AG20443 (cell line): ENCODE measurements around the gene SOX10.

Experiments
- DNase-seq: peaks from one replicate; pipeline ENCODE4 v3.0.0; 2012; ENCODE audit warnings: low spot score, mixed read lengths

Gene SOX10

GRCh38 chr22:38016182-38017151 is 32.1 kb upstream of the SOX10 start:
- peak; percentile 67 for DNase-seq

GRCh38 chr22:38014083-38014482 is 29.7 kb upstream of the SOX10 start:
- no peak for DNase-seq

DNA sequence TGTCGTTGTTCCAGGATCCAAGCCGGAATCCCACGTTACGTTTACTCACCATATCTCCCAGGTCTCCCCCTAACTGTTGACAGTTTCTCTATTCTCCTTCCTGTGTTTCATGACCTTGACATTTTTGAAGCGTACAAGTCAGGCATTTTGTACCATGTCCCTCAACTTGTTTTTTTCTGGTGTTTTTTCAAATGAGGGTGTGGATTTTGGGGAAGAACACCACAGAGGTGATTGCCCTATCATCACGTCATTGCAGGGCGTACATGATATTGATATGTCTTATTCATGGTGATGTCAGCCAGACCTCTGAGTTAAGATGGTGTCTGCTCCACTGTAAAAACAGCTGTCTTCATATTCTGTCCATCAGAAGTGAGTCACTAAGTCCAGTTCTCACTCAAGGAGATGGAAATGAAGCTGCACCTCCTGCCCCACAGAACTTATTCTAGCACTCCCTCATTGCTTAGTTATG is 28.3 kb upstream of the SOX10 start:
- no peak for DNase-seq

DNA sequence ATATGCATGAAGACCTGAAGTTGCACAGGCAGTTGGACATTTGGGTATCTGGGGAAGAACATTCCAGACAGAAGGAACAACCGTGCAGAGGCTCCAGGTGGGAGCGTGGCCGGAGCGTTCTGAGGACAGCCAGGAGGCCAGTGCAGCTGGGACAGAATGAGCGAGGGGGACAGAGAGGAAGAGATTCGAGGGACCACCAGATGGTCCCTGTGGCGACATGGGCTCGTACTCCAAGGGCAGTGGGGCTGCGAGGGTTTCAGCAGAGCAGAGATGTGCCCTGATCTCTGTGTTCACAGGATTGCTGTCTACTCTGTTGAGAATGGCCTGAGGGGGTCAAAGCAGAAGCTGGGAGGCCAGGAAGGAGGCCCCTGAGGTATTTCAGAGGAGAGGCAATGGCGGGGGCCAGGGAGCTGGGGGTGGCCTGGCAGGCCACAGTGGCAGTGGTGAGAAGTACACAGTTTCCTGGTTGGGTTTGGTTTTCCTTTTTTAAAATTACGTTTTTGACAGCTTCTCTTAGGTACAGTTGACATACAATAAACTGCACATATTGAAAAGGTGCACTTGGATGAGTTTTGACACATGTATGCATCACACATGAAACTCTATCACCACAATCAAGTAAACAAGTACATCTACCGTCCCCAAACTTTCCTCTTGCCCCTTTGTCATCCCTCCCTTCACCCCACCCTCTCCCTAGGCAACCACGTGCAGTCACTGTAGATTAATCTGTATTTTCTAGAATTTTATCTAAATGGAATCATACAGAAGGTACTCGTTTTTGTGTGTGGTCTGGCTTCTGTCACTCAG is 24.8 kb upstream of the SOX10 start:
- DNase-seq, result no peak

DNA sequence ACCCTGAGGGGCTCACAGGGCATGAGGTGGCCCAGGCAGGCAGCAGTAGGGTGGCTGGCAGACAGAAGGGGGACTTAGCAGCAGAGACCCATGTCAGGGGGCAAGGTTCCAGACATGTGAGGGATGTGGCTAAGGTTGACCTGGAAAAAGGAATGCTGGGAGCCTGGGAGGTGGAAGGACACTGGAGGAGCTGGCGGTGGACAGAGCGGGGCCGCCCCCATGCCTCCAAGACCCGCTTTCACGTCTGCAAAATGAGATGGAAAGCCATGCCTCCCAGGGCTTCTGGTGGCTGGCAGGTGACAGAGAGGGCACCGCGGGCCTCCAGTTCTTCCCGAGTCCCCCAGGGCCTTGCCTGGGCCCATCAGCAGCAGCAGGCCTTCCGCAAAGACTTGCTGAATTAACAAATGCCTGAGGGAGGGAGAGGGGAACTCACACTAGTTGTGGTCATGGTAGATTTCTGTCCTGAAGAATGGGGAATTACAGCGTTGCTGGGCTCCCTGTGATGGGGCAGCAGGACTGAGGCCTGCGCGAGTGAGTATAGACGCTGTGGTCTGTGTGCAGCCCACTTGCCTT is 23.1 kb upstream of the SOX10 start:
- DNase-seq, result no peak

DNA sequence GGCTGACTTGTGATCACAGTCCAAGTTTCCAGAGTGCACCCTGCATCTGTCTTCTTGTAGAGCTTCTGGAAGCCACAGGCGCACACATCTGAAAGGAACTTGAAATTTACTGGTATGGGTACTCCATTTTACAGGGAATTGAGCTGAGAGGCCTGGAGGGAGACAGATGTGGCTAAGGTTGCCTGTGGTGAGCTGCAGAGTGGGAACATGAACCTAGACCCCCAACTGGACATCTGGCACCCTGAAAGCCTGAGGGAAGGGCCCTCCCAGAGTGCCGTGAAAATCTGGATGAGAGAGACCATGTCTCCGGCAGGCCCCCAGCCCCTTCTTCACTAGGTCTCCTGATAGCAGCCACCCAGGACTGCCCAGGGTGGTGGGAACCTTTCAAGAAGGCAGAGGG is 22.6 kb upstream of the SOX10 start:
- DNase-seq, result no peak

DNA sequence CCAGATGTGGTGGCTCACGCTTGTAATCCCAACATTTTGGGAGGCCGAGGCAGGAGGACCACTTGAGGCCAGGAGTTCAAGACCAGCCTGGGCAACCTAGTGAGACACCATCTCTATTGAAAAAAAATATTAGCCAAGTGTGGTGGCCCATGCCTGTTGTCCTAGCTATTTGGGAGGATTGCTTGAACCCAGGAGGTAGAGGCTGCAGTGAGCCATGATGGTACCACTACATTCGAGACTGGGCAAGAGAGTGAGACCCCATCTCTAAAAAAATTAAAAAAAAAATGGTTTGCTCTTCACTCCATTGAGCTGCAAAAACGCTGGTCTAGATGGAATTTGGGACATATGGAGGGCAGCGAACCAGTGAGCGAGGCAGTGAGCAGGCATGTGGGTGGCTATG is 21.6 kb upstream of the SOX10 start:
- no peak for DNase-seq

DNA sequence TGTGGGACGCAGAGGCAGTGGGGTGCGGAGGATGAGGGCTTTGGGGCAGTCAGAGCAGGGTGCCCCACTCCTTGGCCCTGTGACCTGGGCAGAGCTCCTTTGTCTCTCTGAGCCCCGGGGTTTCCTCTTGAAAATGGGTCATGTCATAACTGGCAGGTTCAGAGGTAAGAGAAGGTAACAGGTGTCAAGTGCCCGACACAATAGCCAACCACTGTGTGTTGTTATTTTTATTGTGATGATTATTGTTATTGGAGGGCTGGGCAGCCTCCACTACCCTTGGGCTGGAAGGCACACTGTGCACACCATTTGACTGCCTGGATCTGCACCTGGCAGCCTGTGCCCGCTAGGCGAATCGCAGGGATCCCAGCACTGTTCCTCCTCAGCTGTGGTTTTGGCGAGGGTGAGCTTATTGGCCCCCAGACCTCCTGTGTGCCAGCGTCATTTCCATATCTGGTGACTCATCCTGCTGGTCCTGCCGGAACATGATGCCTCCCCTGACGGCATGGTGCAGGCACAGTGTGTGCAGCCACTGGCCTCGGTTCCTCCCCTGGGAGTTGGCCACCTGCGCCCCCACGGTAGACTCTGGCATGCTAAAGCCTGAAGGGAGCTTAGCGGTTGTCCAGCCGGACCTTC is 15.4 kb upstream of the SOX10 start:
- peak; percentile 68 for DNase-seq

DNA sequence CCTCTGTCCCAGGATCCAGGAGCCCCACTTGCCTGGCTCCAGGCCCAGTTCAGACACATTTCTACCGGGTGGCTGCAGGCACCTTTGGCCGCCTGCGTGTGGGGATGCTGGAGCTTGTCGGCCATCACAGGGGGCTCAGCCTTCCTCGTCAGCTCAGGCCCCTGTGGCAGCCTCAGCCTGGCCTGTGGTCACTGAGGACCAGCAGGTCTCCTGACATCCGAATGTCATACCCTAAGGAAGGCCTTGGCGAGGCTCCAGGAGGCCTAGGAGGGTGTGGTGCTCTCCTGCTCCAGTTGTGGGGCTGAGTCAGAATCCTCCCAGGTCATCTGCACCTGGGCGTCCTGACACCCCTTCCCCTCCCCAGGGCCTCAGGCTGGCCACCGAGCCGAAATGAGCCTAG is 14.9 kb upstream of the SOX10 start:
- no peak for DNase-seq

GRCh38 chr22:37998543-37998942 is 14.2 kb upstream of the SOX10 start:
- DNase-seq, result no peak

GRCh38 chr22:37996515-37997246 is 12.3 kb upstream of the SOX10 start:
- no peak for DNase-seq

- DNase-seq, result no peak
These were observed 11.7 kb upstream of the SOX10 start for GRCh38 chr22:37996079-37996478.

GRCh38 chr22:37995460-37995859 is 11.1 kb upstream of the SOX10 start:
- DNase-seq, result no peak

DNA sequence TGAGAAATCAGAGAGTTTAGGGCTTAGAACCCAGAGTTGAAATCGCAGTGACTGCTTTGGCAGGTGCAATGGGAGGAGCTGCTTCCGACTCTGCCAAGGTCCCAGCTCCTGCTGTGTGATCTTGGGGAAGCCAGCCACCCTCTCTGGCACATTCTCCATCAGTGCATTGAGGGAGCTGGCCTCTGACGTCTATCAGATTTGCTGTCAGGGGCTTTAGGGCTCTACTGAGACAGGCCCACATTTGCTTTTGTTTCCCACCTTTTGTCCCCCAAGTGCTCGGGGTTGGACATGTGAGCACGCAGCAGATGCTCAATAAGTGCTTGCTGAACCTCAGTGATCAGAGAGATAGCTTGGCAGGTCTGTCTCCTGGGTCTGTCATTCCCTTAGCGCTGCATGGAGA is 10.6 kb upstream of the SOX10 start:
- DNase-seq, result no peak

DNA sequence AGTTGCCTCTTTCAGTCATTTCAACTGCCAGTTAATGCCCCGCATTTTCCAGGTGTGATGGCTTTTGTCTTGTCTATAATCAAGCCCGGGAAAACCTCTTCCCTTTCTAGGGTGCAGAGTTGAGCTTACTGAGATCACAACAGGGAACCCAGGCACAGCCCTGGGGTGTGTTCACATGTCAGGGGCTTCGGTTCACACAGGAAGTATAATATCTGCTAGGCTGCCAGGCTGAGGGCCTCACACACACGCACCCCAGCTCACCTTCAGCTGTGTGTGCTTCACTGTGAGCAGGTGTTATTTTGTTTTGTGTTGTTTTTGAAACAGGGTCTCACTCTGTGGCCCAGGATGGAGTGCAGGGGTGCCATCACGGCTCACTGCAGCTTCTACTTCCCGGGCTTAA is 9.7 kb upstream of the SOX10 start:
- DNase-seq, result no peak

DNA sequence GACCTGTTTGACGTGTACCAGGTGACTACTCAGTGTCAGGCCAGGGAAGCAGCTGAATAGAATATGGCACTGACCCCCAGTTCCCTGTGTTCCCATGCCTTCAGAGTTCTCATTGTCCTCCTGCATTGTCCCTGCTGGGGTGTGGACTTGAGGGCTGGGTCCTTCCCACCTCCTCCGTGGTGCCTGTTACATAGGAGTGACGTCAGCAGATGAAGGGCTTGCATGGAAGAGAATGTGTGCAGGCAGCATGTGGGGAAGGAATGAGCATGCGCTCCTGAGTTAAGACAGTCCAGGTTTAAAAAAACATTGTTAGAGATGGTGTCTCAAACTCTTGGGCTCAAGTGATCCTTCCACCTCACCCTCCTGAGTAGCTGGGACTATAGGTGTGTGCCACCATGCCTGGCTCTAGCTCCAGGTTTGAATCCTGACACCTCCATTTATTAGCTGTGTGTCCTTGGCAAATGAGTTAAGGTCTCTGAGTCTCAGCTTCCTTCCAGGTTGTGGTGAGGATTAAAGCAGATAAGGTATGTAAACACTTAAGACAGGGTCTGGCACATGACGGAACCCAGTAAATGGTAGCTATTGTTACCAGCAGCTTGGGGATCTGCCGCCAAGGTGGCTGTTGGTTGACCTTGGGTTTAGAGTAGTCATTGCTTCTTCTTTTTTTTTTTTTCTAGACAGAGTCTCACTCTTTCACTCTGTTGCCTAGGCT is 7.5 kb upstream of the SOX10 start:
- no peak for DNase-seq

DNA sequence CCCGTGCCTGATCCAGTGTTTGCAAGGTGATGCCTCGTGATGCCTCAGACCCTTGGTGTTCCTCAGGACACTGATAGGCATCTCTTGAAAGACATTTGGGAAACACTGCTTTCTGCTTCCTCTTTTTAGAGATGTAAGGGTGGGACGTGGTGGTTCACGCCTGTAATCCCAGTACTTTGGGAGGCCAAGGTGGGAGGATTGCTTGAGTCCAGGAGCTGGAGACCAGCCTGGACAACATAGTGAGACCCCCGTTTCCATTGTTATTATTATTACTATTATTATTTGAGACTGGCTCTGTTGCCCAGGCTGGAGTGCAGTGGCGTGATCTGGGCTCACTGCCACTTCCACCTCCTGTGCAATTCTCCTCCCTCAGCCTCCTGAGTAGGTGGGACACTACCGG is 6.5 kb upstream of the SOX10 start:
- no peak for DNase-seq

DNA sequence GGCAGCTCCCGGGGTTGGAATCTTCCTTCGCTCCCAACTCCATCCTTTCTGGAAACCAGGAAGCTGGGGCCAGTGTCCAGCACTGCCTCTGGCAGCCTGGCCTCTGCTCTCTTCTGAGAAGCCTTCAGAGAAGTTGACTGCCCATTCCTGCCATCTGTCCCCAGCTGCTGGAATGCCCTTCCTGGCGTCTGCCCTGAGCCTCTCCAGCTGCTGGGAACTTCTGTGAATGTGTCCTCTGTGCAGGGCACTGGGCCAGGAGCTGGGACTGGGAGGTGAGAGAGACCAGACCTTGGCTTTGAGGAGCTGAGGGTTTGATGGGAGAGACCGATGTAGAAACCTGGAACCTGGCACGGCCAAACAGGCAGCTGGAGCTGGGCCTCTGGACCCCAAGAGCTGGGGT is 5.9 kb upstream of the SOX10 start:
- DNase-seq, result no peak

DNA sequence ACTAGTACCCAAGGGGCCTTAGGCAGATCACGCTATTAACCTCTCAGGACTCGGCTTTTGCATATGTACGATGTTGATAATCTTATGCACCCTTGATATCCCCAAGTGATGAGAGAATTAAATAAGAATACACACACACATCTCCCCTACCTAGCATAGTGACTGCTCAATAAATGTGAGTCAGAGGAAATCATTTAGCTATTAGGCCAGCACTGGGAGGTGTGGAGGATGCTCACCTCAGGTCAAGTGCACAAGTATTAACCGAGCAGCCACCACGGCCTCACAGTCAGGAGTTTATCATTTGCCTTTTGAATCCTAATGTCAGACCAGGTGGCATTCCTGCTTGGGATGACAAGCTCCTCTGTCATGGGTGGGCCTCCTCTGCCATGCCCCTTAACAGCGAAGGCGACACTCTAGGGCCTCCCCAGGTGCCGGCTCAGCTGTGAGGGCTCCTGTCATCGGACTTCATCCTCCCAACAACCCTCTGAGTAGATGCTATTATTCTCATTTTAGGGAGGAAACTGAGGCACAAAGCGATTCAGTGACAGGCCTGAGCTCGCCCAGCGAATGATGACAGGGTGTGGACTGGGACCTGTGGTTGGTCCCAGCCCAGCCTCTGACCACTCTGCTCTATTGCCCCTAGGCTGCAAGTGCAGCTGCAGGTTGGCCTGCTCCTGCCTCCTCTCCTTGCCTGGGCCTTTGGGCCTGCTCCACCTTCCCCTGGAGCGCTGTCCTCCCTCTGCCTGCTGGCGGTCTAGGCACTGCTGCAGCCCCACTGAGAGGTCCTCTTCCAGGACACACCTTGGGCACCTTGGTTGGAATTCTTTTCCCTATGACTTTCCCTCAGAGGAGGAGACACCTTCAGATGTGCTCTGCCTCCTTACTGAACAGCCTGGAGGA is 5.0 kb upstream of the SOX10 start:
- DNase-seq, result no peak

DNA sequence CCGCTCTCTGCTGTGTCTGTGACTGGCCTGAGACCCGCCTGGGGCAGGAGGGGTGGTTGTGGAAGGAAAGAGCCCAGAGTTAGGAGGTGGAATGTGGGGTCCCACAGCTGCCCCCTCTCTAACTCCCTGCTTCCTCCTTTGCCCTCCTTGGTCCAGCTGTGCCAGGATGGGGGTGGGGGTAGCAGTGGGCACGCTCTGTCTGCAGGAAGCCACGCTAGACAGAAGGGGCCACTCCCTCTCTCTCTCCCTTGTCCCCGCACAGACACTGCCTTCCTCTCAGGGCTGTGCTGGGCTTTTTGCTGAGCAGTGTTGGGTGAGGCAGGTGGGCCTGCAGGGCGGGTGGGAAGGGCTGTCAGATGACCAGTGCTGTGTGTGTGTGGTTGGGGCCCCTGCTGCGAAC is 2.0 kb upstream of the SOX10 start:
- no peak for DNase-seq
